ENCODE measurements around the gene RTN4IP1. TPM values are rescaled to one million over a fixed set of nuclear protein-coding genes. Genes with fewer than 3 reads are reported as not detected.

RTN4IP1 gene
- total and polyA plus RNA-seq, 11 donors: 6.9 to 23.3 (median 13.6) TPM

DNA sequence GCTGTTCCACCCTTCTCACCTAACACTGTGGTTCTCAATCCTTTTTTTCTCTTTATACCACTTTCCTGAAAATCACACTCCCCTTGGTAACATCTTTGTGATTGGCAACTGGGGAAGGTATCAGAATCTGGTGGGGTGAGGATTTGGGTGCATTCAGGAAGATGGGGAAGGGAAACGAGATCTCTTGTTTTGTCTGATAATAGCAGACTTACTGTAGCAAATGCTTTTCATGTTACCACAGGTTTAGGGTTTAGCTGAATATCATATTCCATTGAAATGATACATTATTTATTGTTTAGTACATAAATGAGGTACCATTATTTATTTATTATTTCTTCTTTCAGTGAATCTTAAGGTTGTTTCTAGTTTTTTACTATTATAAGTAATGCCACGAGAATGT lies 100.8 kb downstream of the RTN4IP1 start:
- 88 to 94% (median 89%) methylated on average over 2 of the region's 2 CpGs for WGBS, 4 donors
- Histone ChIP-seq H3K27me3 (no peaks in the 10 kb centered on the region), H3K4me1 (peaks cover 0 to 37% (median 0%) of the 10 kb centered on the region in 12 donors), H3K9me3 (no peaks in the 10 kb centered on the region), H3K27ac (no peak overlapping the region), H3K4me3 (no peak overlapping the region), H3K36me3 (peaks cover 0 to 74% (median 0%) of the 10 kb centered on the region in 9 donors)
- intact Hi-C loops (cut with DNase I): no loop called here
- ATAC-seq (no peak), DNase-seq (no peak)
- TF ChIP-seq POLR2A (IDR thresholded peaks at IDR 0.05): no peak
- TF ChIP-seq, protein P1, sequence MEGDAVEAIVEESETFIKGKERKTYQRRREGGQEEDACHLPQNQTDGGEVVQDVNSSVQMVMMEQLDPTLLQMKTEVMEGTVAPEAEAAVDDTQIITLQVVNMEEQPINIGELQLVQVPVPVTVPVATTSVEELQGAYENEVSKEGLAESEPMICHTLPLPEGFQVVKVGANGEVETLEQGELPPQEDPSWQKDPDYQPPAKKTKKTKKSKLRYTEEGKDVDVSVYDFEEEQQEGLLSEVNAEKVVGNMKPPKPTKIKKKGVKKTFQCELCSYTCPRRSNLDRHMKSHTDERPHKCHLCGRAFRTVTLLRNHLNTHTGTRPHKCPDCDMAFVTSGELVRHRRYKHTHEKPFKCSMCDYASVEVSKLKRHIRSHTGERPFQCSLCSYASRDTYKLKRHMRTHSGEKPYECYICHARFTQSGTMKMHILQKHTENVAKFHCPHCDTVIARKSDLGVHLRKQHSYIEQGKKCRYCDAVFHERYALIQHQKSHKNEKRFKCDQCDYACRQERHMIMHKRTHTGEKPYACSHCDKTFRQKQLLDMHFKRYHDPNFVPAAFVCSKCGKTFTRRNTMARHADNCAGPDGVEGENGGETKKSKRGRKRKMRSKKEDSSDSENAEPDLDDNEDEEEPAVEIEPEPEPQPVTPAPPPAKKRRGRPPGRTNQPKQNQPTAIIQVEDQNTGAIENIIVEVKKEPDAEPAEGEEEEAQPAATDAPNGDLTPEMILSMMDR (IDR thresholded peaks at IDR 0.05): no peak

DNA sequence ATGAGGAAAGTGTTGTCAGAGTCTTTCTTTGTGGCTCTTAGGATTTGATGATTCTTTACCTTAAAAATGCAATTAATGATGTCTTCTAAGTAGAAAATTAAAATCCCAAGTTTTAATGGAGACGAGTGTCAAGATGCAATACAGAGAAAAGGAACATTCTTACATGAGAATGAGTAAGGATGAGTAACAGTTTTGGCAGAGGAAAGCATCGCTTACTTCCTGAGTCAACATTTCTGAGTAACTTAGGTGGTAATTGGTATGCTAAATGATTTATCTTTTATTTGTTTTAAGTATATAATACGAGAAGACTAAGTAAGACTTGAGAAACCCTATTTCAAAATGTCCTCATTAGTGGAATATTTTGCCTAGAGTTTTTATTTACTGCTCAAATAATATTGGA lies 101.3 kb downstream of the RTN4IP1 start:
- no peak for DNase-seq
- H3K4me1 ChIP-seq: peaks cover 0 to 37% (median 0%) of the 10 kb centered on the region in 12 donors
- H3K36me3 ChIP-seq: peaks cover 0 to 69% (median 0%) of the 10 kb centered on the region in 9 donors
- no peak overlapping the region for H3K4me3 ChIP-seq
- H3K27me3 ChIP-seq: no peaks in the 10 kb centered on the region
- 76 to 82% (median 79%) methylated on average over 3 of the region's 3 CpGs for WGBS, 4 donors
- intact Hi-C loops (cut with DNase I): no loop called here
- H3K9me3 ChIP-seq: no peaks in the 10 kb centered on the region
- no peak overlapping the region for H3K27ac ChIP-seq
- TF ChIP-seq, protein P1 (IDR thresholded peaks at IDR 0.05): no peak
- no peak for TF ChIP-seq POLR2A (IDR thresholded peaks at IDR 0.05)
- no peak for ATAC-seq

DNA sequence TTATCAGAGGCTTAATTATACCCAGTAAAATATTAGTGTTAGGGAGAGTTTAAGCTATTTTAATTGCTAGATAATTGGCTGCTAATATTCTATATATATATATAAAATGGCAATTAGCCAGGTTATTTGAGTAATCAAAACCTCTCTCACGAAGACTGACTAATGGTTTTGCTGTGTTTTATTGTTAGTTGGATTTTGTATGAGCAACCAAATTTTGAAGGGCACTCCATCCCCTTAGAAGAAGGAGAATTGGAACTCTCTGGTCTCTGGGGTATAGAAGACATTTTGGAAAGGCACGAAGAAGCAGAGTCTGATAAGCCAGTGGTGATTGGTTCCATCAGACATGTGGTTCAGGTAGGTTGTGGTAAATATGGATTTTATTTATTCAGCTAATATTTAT lies 102.2 kb downstream of the RTN4IP1 start:
- no peak for ATAC-seq
- Histone ChIP-seq H3K36me3 (peaks cover 0 to 62% (median 0%) of the 10 kb centered on the region in 9 donors), H3K27me3 (no peaks in the 10 kb centered on the region), H3K4me1 (peaks cover 0 to 40% (median 0%) of the 10 kb centered on the region in 12 donors), H3K27ac (no peak overlapping the region), H3K4me3 (no peak overlapping the region), H3K9me3 (no peaks in the 10 kb centered on the region)
- 75 to 88% (median 83%) methylated on average over 2 of the region's 2 CpGs for WGBS, 4 donors
- DNase-seq: no peak
- intact Hi-C loops (cut with DNase I): no loop called here
- TF ChIP-seq, protein P1 (IDR thresholded peaks at IDR 0.05): no peak
- TF ChIP-seq POLR2A (IDR thresholded peaks at IDR 0.05): no peak

DNA sequence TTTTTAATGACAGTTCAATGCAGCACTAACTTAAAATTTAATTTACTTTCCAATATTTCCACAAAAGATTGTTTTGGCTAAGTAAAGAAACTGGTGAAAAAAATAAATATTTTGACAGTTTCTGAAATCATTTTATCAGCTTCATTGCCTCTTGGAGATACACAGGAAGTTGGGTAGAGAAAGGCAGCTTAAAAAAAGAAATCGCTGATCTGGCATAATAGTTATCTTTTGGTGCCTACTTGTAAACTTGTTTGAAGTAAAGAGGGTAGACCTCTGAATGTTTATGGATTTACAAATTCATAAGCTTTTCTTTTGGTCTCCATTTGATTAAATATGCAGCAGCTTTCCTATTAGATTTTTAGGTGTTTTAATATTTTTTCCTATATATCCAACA lies 103.4 kb downstream of the RTN4IP1 start:
- no peaks in the 10 kb centered on the region for H3K27me3 ChIP-seq
- ATAC-seq: no peak
- intact Hi-C loops (cut with DNase I): no loop called here
- peak overlapping the region in 1 of 12 donors; percentile 54 for H3K27ac ChIP-seq
- TF ChIP-seq, protein P1 (IDR thresholded peaks at IDR 0.05): no peak
- no peak for TF ChIP-seq POLR2A (IDR thresholded peaks at IDR 0.05)
- 63 to 73% (median 71%) methylated on average over 1 of the region's 1 CpG for WGBS, 4 donors
- DNase-seq: no peak
- peaks cover 0 to 50% (median 0%) of the 10 kb centered on the region in 9 donors for H3K36me3 ChIP-seq
- H3K4me3 ChIP-seq: no peak overlapping the region
- no peaks in the 10 kb centered on the region for H3K9me3 ChIP-seq
- peaks cover 0 to 52% (median 0%) of the 10 kb centered on the region in 12 donors for H3K4me1 ChIP-seq
